HG03432 (cell line): Measurements from ENCODE around the gene TGFBI.

Source experiments
- ATAC-seq: cut with Tn5 transposase; IDR thresholded peaks from one replicate; pipeline ENCODE4 v1.9.1; 2021; ENCODE audit warnings: mild to moderate bottlenecking, moderate library complexity; ENCODE audit not compliant: unreplicated experiment

The TGFBI gene

GRCh38 chr5:136086783-136087566 is 58.2 kb downstream of the TGFBI start:
- ATAC-seq: no peak

- ATAC-seq: no peak
Measured at GRCh38 chr5:136087961-136088871, 59.4 kb downstream of the TGFBI start.

GRCh38 chr5:136089791-136090190 is 61.0 kb downstream of the TGFBI start:
- ATAC-seq: no peak

GRCh38 chr5:136090319-136090718 is 61.5 kb downstream of the TGFBI start:
- no peak for ATAC-seq

- no peak for ATAC-seq
Measured at GRCh38 chr5:136094189-136094912, 65.6 kb downstream of the TGFBI start.

GRCh38 chr5:136094913-136095641 is 66.3 kb downstream of the TGFBI start:
- ATAC-seq: no peak

- no peak for ATAC-seq
Measured at GRCh38 chr5:136098176-136098575, 69.4 kb downstream of the TGFBI start.

GRCh38 chr5:136099870-136100269 is 71.1 kb downstream of the TGFBI start:
- no peak for ATAC-seq

- ATAC-seq: no peak
Measured at GRCh38 chr5:136101884-136102283, 73.1 kb downstream of the TGFBI start.

- ATAC-seq: peak; percentile 75
Measured at GRCh38 chr5:136103118-136103517, 74.3 kb downstream of the TGFBI start.

- ATAC-seq: no peak
Measured at GRCh38 chr5:136104306-136104965, 75.6 kb downstream of the TGFBI start.

GRCh38 chr5:136106351-136107031 is 77.7 kb downstream of the TGFBI start:
- no peak for ATAC-seq

GRCh38 chr5:136108180-136108611 is 79.4 kb downstream of the TGFBI start:
- peak; percentile 79 for ATAC-seq

- no peak for ATAC-seq
Measured at GRCh38 chr5:136108766-136109165, 80.0 kb downstream of the TGFBI start.

- ATAC-seq: no peak
Measured at GRCh38 chr5:136109453-136110135, 80.8 kb downstream of the TGFBI start.
